ENCODE measurements around the gene RBM47.

GRCh38 chr4:40423735-40424134, 205.9 kb downstream of the RBM47 start:
- no peak for TF ChIP-seq CTCF (IDR thresholded peaks at IDR 0.05)
- TF ChIP-seq POLR2A (IDR thresholded peaks at IDR 0.05): no peak

All from Peyer's patch (tissue), 4 donors.